DOHH2 (cell line): ENCODE measurements around the gene SETD3.

Experiments
- H3F3A ChIP-seq: fragments of 200-600 bp; sonication (generic), shearing (Covaris generic); 2 replicates; pipeline ENCODE4 v1.6.0; 2016; ENCODE audit warnings: antibody characterized with exemption, mild to moderate bottlenecking; ENCODE audit not compliant: control insufficient read depth, insufficient read depth
- H3K27ac ChIP-seq: fragments of 200-600 bp; sonication (generic); 2 replicates; pipeline ENCODE4 v1.5.1; 2014; ENCODE audit warnings: low read depth, mild to moderate bottlenecking, low read length, moderate library complexity
- H3K27me3 ChIP-seq: fragments of 200-600 bp; sonication (generic); 2 replicates; pipeline ENCODE4 v1.6.1; 2014; ENCODE audit warnings: mild to moderate bottlenecking, low read length, mixed read lengths; ENCODE audit not compliant: control insufficient read depth
- H3K36me3 ChIP-seq: fragments of 200-600 bp; sonication (generic); 2 replicates; pipeline ENCODE4 v1.6.1; 2014; ENCODE audit warnings: mild to moderate bottlenecking, low read length, moderate library complexity, mixed read lengths; ENCODE audit not compliant: control insufficient read depth
- H3K4me1 ChIP-seq: fragments of 200-600 bp; sonication (generic); 2 replicates; pipeline ENCODE4 v1.6.1; 2014; ENCODE audit warnings: mild to moderate bottlenecking, low read length, mixed read lengths; ENCODE audit not compliant: control insufficient read depth
- H3K4me2 ChIP-seq: fragments of 200-600 bp; sonication (generic); 2 replicates; pipeline ENCODE4 v1.6.0; 2014; ENCODE audit warnings: mild to moderate bottlenecking, low read length, moderate library complexity
- H3K4me3 ChIP-seq: fragments of 200-600 bp; sonication (generic); 2 replicates; pipeline ENCODE4 v1.5.1; 2014; ENCODE audit warnings: mild to moderate bottlenecking, low read length, mixed read lengths
- H3K79me2 ChIP-seq: fragments of 200-600 bp; sonication (generic); 2 replicates; pipeline ENCODE4 v1.6.1; 2014; ENCODE audit warnings: mild to moderate bottlenecking, low read length, mixed read lengths; ENCODE audit not compliant: control insufficient read depth
- H3K9me2 ChIP-seq: fragments of 200-600 bp; sonication (generic); replicated peaks from 2 replicates; pipeline ENCODE4 v1.6.1; 2014; ENCODE audit warnings: mild to moderate bottlenecking, low read length, mixed read lengths; ENCODE audit not compliant: control insufficient read depth
- H3K9me3 ChIP-seq: fragments of 200-600 bp; sonication (generic); 2 replicates; pipeline ENCODE4 v1.6.1; 2014; ENCODE audit warnings: antibody characterized with exemption, low read length, mixed read lengths; ENCODE audit not compliant: control insufficient read depth, insufficient read depth
- H4K20me1 ChIP-seq: fragments of 200-600 bp; sonication (generic); 2 replicates; pipeline ENCODE4 v1.6.0; 2014; ENCODE audit warnings: low read depth, mild to moderate bottlenecking, antibody characterized with exemption, low read length, moderate library complexity; ENCODE audit not compliant: control insufficient read depth, insufficient read depth
- EZH2phosphoT487 ChIP-seq: fragments of 200-600 bp; sonication (generic); IDR thresholded peaks from 2 replicates; pipeline ENCODE4 v1.6.1; 2017; ENCODE audit warnings: borderline replicate concordance, mild to moderate bottlenecking, antibody characterized with exemption, low read length, moderate library complexity, mixed read lengths
- TF ChIP-seq, protein P1 (sequence below): fragments of 200-600 bp; sonication (generic); IDR thresholded peaks from one replicate; pipeline ENCODE4 v1.5.1; 2014; ENCODE audit warnings: antibody characterized with exemption, mild to moderate bottlenecking, low read depth, low read length; ENCODE audit not compliant: poor library complexity, severe bottlenecking

Gene SETD3

DNA sequence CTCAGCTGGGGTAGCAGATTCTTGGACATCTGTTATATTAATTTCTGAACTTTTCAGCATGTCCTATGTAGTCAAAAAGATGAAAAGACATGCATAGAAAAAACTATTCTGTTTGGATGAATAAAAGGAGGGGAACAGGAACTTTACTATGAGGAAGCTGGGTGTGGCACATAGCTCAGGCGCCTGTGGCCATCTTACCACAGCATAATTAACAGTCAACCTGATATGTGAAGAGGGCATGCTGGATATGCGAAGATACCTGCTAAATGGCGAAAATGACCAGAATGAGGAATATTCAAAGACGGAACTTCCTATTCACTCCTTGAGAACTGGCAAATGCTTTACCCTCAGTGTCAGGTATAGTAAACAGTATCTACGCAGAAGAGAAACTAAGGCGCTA lies 18.4 kb downstream of the SETD3 start:
- TF ChIP-seq EZH2phosphoT487: no peak
- TF ChIP-seq, protein P1, sequence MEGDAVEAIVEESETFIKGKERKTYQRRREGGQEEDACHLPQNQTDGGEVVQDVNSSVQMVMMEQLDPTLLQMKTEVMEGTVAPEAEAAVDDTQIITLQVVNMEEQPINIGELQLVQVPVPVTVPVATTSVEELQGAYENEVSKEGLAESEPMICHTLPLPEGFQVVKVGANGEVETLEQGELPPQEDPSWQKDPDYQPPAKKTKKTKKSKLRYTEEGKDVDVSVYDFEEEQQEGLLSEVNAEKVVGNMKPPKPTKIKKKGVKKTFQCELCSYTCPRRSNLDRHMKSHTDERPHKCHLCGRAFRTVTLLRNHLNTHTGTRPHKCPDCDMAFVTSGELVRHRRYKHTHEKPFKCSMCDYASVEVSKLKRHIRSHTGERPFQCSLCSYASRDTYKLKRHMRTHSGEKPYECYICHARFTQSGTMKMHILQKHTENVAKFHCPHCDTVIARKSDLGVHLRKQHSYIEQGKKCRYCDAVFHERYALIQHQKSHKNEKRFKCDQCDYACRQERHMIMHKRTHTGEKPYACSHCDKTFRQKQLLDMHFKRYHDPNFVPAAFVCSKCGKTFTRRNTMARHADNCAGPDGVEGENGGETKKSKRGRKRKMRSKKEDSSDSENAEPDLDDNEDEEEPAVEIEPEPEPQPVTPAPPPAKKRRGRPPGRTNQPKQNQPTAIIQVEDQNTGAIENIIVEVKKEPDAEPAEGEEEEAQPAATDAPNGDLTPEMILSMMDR: no peak
- Histone ChIP-seq H3K79me2 (peaks cover 15% of the 10 kb centered on the region), H3K4me1 (no peaks in the 10 kb centered on the region), H3F3A (no peaks in the 10 kb centered on the region; the same call in 1 of the 2 replicates), H3K9me2 (no peaks in the 10 kb centered on the region), H3K27ac (no peak overlapping the region), H3K4me2 (no peak overlapping the region), H3K4me3 (no peak overlapping the region), H3K9me3 (no peaks in the 10 kb centered on the region), H3K27me3 (no peaks in the 10 kb centered on the region), H3K36me3 (peaks cover 48% of the 10 kb centered on the region), H4K20me1 (peaks cover 9% of the 10 kb centered on the region; the same call in 1 of the 2 replicates)

DNA sequence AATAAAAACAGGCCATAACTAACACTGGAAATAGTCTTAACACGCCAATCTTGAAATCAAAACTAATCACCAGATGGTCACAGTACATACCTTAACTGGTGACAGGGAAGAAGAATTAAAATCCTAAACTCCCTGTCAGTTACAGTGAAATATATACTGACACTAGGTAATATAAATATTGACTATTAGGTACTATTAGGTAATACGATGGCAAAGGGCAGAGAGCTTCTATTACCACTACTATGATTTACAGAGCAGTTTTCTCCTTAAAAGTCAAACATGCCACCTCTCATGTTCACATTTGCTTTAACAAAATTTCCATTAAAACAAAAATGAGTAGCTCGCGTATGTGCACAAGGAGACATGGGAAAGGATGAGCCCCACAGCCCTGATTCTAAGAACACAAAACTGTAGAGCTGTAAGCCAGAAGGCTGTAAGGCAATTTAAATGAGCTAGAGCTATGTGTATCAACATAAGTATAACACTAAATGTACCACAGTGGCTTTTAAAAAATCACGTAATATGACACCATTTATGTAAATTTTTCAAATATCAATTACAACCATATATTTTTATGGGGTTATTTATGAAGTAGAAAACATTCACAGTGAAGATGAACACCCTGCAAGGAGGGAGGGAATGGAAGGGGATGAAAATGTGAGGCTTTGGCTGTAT lies 19.1 kb downstream of the SETD3 start:
- Histone ChIP-seq H3K27me3 (no peaks in the 10 kb centered on the region), H3K9me3 (no peaks in the 10 kb centered on the region), H3K9me2 (no peaks in the 10 kb centered on the region), H3K79me2 (peaks cover 9% of the 10 kb centered on the region), H3K4me2 (no peak overlapping the region), H4K20me1 (peaks cover 3% of the 10 kb centered on the region; the same call in 1 of the 2 replicates), H3K4me1 (no peaks in the 10 kb centered on the region), H3F3A (no peaks in the 10 kb centered on the region; the same call in 1 of the 2 replicates), H3K4me3 (no peak overlapping the region), H3K27ac (no peak overlapping the region), H3K36me3 (peaks cover 54% of the 10 kb centered on the region)
- TF ChIP-seq, protein P1: no peak
- TF ChIP-seq EZH2phosphoT487: no peak

DNA sequence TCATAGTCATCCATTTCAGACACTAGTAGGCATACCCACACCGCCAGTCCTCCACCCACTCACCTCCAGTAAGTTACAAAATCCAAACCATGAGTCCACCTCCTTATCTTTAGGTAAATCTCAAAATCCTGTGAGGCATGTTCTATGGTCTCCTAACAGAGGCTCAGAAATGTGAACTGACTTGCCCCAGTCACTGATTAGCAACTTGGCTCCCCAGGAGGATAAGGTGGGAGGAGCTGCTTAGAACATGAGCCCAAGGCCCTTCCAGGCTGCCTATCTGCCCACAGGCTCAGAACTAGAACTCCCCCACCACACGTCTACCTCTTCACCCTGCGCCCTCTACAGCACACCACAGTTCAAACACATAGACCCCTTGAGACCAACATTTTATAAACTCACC lies 19.9 kb downstream of the SETD3 start:
- Histone ChIP-seq H3K27ac (no peak overlapping the region), H3K4me2 (no peak overlapping the region), H3K36me3 (peaks cover 56% of the 10 kb centered on the region), H4K20me1 (no peaks in the 10 kb centered on the region), H3K9me2 (no peaks in the 10 kb centered on the region), H3F3A (no peaks in the 10 kb centered on the region; the same call in 1 of the 2 replicates), H3K9me3 (no peaks in the 10 kb centered on the region), H3K27me3 (no peaks in the 10 kb centered on the region), H3K4me1 (no peaks in the 10 kb centered on the region), H3K79me2 (0 out of 2 replicates have a peak, but pooled peaks cover 3% of the 10 kb centered on the region), H3K4me3 (no peak overlapping the region)
- no peak for TF ChIP-seq EZH2phosphoT487
- TF ChIP-seq, protein P1: no peak
